Suppressor macrophage treated with lipopolysaccharide for 4 hours (primary cell): ENCODE data around the gene PIF1.
"Not testable (repeated sequence)": the region's sequence is repeated elsewhere in the genome, so short reads cannot be mapped to it uniquely, and the experiment has no call there.

Experiments used
- DNase-seq: peaks from one replicate; pipeline ENCODE4 v3.0.0-alpha.2; 2020

The PIF1 gene

DNA sequence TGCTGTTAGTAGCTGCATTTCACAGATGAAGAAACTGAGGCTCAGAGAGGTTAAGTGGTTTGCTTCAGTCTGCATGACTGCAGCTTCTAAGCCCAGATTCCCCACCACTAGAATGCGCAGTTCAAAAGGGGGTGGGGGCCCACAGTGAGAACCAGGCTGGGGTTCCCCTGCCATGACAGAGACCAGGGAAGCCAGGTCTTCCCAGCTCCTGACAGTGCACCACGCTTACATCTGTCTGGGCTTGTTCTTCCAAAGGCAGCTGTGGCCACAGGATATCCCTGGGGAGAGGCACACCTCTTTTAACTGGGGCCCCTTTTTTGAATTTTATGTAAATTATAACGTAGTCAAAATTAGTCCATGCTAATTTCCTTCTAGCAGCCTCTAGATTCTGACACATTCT is 21.6 kb upstream of the PIF1 start:
- no peak for DNase-seq

- peak; percentile 74 for DNase-seq
Measured at GRCh38 chr15:64845831-64846595, 20.6 kb upstream of the PIF1 start.

GRCh38 chr15:64845183-64845611 is 19.8 kb upstream of the PIF1 start:
- peak; percentile 51 for DNase-seq

DNA sequence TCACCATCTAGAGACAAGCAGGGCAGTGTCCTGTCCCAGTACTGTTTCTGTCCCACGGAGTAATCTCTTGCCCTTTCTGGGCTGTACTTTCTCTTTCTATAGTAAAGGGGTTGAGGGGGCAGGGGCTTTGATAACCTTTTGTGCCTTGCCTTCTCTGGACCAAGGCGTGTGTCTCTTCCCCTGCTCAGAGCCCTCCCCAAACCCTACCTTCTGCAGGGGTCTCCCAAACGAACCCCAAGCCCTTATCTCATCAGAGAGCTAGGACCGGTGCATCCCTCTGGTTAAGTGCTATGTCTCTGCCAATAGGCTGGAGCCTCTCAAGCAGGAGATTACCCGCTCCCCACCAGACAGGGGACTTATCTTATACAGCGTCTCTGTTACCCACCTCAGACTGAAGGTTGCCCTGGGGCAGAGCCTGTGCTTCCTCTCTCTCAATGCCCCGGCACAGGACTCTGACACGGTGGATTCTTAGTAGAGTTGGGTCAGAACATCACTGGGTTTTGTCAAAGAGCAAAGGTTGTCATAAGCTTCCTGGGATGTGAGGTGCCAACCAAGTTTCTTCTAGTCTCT is 19.2 kb upstream of the PIF1 start:
- peak; percentile 40 for DNase-seq

DNA sequence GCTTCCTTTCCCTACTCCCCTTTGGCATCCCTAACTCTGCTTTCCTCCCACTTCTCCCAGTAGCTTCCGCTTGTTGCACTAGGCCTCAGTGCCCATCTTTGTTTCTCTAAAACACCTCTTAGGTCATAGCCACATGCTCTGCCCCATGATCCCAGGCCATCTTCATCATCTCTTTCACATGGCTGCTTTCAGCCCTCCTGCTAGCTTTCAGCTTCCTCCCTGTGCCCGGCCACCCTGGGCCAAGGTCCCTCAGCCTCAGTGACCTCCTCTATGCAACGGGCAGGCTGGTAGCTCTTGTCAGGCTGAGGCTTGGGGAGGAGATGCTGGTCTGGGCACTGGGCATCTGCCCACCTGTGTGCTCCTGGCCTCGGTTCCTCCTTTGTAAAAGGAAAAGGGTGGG is 18.5 kb upstream of the PIF1 start:
- DNase-seq, result peak; percentile 62

- DNase-seq, result peak; percentile 90
Measured at GRCh38 chr15:64842986-64843561, 17.6 kb upstream of the PIF1 start.

DNA sequence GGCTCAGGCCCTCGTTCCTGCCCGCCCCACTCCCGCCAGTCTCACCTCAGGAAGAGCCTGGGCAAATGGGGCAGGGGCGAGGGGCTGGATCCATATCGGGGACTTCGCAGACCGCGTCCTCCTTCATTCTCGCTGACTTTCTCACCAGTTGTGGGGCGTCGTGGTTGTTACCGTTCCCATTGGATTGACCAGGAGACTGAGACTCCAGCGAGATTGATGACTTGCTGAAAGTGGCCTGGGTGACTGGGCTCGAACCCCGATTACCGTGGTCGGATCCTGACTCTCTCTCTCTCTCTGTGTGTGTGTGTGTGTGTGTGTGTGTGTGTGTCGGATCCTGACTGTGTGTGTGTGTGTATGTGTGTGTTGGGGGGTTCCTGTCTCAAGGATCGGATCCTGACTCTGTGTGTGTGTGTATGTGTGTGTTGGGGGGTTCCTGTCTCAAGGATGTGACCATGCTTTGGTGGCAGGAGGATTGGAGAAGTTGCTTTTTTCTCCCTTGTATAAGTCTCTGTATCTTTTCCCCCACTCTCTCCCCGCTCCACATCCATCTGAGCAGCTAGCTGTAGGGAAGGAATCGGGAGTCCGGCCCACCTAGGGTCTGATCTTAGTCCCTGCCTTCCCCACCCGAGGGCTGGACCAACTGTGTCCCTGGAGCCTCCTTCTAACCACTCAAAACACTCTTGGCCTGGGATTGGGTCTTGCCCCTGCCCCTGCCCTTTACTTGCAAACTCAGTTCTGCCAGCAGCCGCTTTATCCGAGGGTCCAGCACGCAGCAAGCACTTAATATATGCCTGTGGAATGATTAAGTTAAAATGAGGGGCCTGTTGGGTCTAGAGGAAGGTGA is 16.9 kb upstream of the PIF1 start:
- DNase-seq, result peak; percentile 36

DNA sequence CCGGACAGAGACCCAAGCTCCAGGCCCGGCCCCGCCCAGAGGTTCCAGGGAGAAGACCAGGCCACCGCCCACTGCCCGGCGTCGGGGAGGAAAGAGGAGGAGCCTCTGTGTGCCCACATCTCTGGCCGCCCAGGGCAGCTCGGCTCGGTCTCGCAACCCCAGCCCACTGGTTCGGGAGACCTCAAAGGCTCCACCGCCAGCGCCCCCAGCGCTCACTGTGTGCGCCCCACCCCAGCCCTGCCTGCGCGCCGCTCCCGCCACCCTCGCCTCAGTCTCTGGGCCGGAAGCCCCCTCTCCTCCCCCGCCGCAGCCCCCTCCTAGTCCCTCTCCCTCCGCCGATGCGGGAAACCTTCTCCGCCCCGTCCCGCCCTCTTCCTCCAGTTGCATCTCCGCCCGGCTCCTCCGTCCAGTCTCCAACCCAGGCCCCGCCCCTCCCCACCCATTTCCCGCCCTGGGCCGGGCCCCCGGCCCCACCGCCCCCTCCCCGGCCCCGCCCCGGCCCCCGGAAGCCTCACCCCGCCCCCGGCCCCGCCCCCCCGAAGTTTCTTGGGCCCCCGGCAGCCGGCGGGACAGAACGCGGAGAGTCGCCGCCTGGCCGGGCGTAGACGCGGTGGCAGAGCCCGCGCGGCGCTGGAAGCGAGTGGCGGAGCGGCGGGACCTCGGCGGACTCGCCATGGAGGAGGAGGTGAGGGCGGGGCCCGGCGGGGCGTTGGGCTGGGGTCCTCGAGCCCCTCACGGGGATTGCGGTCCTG is 16.1 kb upstream of the PIF1 start, which contains the start of gene PLEKHO2:
Gene PLEKHO2, plus strand, starts transcription at position 572 of the 752 bp plus-strand sequence. Its CDS starts 102 bp downstream, at position 674.
- peak; percentile 97 for DNase-seq

DNA sequence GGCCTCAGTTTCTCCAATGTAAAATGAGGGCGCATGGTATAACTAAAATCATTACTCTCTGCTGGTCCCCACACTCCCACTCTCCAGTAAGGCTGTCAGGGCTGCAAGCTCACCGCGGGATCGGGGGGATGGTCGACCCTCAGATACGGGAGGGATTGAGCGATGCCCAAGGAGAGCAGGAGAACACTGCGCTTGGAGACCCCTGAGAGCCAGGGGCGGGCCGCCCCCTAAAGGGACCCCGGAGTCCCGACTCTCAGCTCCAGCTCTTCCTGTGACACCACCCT is 15.6 kb upstream of the PIF1 start:
- no peak for DNase-seq

- peak; percentile 85 for DNase-seq
Measured at GRCh38 chr15:64837502-64837901, 12.1 kb upstream of the PIF1 start.

DNA sequence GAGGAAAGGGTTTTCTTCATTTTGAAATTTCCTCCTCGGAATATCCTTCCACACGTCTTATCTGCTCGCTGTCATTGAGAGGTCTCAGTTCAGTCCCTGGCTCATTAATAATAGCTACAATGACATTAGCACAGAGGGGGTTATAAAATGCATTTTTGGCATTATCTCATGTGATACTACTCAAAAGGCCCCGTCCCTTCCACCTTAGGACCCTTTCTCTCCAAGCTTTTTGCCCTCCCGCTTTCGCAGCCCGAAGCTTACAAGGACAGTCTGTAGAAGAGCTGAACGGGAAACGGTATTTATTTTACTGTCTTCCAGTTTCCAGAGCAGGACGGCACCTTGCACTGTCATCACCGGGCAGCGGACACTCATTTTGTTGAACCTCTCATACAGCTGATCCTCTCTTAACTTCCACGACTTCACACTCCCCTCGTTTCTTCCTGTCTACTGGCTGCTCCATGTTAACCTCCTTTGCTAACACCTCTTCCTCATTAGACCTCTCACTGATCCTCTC is 10.6 kb upstream of the PIF1 start:
- no peak for DNase-seq

- DNase-seq, result no peak
Measured at GRCh38 chr15:64833690-64834089, 8.2 kb upstream of the PIF1 start.

- DNase-seq, result no peak
Measured at GRCh38 chr15:64828985-64829384, 3.5 kb upstream of the PIF1 start.

DNA sequence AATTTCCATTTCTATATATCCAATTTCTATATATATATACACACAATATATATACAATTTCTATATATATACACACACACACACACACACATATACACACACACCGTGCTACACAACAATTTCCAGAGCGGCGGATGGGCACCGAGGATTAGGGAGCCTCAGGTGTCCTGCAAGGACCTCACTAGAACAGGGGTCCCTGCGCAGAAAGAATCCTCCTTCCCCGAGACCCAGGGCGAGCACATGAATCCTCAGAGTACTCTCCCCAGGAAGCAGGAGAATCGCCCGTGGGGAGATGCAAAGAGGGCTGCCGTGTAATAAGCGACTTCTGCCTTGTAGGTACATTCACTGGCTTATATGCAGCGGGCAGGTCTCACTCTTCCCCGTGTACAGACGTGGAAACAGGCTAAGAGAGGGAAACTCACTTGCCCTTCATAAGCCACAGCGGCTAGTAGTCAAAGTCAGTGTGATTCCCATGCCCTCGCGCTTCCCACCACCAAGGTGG is 467 bp downstream of the PIF1 start:
- no peak for DNase-seq

- no peak for DNase-seq
Measured at GRCh38 chr15:64816452-64816851, 9.0 kb downstream of the PIF1 start.

DNA sequence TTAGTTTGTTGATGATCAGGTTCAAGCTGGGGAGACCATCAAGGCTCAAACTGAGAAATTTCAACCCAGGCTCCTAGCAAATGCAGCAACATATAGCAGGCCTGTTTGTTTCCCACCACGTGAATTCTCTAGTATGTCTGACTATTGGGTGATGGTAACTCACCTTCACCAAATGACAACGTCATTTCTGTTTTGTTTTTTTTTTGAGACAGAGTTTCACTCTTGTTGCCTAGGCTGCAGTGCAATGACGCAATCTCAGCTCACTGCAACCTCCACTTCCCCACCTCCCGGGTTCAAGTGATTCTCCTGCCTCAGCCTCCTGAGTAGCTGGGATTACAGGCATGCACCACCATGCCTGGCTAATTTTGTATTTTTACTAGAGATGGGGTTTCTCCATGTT is 10.5 kb downstream of the PIF1 start:
- DNase-seq, result not testable (repeated sequence)

GRCh38 chr15:64814283-64814682 is 11.2 kb downstream of the PIF1 start:
- DNase-seq, result not testable (repeated sequence)

- DNase-seq, result no peak
Measured at GRCh38 chr15:64813075-64813474, 12.4 kb downstream of the PIF1 start.

DNA sequence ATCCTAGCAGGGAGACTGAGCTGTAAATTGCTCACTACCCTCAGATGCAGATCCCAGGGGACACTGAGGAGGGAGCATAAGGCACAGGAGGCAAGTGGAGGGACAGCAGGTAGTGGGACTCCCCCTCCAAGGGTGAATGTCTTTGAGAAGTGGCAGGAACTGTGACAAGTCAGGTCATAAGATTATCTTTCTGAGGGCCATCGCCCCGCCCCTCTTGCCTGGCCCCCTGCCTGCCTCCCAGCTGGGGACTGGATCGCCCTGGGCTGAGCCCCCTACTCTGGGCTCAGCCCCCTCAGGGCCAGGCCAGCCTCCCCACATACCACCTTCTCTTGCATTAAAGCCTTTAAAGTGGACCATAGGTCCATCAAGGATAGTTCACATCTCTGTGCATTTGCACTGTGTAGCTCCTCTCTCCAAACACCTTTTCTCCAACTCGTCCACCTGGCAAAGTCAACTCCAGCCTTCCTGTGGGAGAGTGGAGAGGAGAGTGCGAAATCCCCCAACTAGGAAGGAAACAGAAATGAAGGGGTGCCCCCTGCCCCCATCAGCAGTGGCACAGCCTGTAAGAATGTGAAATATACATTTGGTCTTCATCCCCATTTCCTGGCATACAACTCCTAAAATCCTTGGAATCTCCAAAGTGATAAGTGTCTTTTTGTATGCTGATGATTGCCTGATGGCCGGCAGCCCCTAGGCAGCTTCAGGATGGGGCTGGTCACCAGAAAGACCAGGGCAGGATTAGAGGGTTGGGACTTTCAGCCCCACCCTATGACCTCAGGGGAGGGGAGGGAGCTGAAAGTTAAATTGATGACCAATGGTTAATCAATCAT is 14.7 kb downstream of the PIF1 start:
- DNase-seq, result no peak

DNA sequence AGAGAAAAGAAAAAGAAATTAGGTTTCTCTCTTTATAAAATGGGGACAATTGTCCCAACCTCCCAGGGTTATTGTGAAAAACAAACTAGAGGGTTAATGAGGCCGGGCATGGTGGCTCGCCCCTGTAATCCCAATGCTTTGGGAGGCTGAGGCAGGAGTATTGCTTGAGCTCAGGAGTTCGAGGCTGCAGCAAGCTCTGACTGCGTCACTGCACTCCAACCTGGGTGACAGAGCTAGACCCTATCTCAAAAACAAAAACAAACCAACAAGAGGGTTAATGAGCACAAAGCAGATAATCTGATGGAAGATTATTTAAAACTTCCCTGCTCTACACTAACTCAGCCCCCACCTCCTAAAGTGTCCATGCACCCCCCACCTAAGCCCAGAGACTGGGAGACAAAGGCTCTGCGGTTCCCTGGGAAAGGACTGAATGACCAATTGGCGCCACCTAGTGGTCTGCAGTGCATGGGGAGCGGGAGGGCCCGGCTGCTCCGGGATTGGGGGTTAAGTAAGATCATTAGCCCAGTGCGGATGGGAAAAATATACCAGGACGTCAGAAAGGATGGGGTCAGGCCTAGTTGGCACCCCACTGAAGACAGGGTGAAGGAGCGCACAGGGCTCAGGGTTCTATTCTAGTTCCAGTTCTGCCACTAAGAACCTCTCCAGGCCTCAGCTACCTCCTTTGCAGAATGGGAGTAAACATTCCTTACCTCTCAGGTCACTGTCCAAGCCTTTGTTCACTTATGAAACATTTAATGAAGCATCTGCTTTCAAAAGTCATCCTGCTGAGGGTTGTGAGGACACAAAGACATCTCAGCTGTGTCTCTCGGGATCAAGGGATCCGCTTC is 15.6 kb downstream of the PIF1 start:
- peak; percentile 83 for DNase-seq
